Measurements from ENCODE around the gene WIPF1. TPM values are rescaled to one million over a fixed set of nuclear protein-coding genes. Genes with fewer than 3 reads are reported as not detected.

Gene WIPF1
- total and polyA plus RNA-seq, 8 donors, result 30.7 to 117 (median 33.4) TPM

DNA sequence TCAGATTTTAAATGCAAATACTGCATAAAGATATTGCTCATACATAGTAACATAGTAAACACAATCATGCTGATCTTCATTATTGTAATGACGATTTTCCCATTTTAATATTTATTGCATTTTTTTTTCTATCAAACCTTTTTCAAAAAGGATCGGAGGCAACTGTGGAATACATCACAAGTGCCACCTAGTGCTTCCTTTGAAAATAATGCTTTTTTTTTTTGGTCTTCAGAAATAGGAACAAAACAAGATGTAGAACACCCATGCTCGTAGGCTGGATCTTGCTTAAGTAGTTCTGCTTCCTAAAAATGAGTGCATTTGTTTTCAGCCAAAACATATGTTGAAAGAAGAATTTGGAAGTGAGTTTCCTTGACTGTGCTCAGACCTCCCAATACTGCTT is 75.1 kb downstream of the WIPF1 start:
- Histone ChIP-seq H3K9me3 (no peaks in the 10 kb centered on the region), H3K27me3 (no peaks in the 10 kb centered on the region), H3K36me3 (no peaks in the 10 kb centered on the region), H3K4me3 (no peak overlapping the region), H3K4me1 (peaks cover 0 to 31% of the 10 kb centered on the region in 2 donors), H3K27ac (peak overlapping the region in 1 of 2 donors; percentile 74)
- ATAC-seq (peak; percentile 54), DNase-seq (no peak)
- intact Hi-C loops (cut with DNase I), result no loop called here
- TF ChIP-seq, protein P1, sequence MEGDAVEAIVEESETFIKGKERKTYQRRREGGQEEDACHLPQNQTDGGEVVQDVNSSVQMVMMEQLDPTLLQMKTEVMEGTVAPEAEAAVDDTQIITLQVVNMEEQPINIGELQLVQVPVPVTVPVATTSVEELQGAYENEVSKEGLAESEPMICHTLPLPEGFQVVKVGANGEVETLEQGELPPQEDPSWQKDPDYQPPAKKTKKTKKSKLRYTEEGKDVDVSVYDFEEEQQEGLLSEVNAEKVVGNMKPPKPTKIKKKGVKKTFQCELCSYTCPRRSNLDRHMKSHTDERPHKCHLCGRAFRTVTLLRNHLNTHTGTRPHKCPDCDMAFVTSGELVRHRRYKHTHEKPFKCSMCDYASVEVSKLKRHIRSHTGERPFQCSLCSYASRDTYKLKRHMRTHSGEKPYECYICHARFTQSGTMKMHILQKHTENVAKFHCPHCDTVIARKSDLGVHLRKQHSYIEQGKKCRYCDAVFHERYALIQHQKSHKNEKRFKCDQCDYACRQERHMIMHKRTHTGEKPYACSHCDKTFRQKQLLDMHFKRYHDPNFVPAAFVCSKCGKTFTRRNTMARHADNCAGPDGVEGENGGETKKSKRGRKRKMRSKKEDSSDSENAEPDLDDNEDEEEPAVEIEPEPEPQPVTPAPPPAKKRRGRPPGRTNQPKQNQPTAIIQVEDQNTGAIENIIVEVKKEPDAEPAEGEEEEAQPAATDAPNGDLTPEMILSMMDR (IDR thresholded peaks at IDR 0.05), result no peak

DNA sequence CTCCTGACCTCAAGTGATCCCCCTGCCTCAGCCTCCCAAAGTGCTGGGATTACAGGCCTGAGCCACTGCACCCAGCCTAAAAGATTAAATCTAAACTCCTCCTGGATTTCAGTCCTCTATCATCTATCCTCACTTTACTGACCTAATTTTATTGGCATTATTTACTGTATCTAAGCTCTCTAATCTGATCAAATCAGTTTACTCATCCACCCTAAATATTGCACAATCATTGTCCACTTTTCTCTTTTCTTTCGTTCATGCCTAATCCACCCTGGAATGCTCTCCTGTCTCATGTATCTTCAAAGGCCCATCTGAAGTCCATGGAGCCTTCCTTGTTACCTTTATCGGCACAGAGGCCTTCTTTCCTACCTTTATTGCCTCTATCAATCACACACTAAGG is 79.2 kb downstream of the WIPF1 start:
- H3K27me3 ChIP-seq, result no peaks in the 10 kb centered on the region
- no peak overlapping the region for H3K27ac ChIP-seq
- H3K4me1 ChIP-seq, result peaks cover 0 to 12% of the 10 kb centered on the region in 2 donors
- DNase-seq (no peak), ATAC-seq (no peak)
- intact Hi-C loops (cut with DNase I), result no loop called here
- H3K4me3 ChIP-seq, result no peak overlapping the region
- TF ChIP-seq, protein P1 (IDR thresholded peaks at IDR 0.05), result no peak
- no peaks in the 10 kb centered on the region for H3K36me3 ChIP-seq
- no peaks in the 10 kb centered on the region for H3K9me3 ChIP-seq

DNA sequence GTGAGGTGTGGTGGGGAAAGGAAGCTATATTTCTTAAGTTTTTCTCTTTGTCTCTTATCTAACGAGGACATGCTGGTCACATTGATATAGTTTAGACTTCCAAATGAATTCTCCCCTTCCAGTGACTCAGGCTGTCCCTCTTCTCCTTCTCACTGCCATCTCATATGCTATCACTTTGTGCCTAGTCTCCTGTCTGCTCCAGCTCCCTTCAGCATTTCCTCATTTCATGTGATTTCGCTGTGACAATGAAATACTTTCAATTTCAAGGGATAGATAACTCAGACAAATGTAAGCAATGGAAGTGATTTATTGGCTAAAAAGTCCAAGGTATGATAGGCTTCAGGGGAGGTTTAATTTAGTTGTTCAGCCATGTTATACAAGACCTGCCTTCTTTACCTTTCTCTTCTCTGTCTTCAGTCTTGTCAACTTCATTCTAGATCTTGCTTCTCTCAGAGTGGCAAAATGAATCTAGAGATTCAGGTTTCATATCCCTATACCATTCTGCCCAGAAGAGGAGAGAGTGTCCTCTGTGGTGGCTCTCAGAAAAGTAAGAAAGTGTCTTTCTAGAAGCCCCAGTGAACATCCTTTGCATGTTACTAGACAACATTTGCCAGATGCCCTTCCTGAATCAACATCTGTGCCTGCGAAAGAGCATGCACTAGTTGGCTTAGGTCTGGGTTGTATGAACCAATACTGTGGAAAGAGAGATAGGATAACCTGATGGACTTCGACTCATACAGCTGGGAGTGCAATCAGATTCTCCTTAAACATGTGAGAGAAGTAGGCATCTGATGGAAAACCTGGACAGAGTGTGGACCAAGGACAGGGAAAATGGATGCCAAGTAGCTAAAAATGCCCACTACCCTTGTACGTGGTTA is 80.9 kb downstream of the WIPF1 start:
- Histone ChIP-seq H3K4me3 (no peak overlapping the region), H3K4me1 (no peaks in the 10 kb centered on the region), H3K9me3 (peaks cover 0 to under 1% of the 10 kb centered on the region in 2 donors), H3K27ac (no peak overlapping the region), H3K36me3 (no peaks in the 10 kb centered on the region), H3K27me3 (no peaks in the 10 kb centered on the region)
- DNase-seq (no peak), ATAC-seq (no peak)
- intact Hi-C loops (cut with DNase I), result no loop called here
- TF ChIP-seq, protein P1 (IDR thresholded peaks at IDR 0.05), result no peak

DNA sequence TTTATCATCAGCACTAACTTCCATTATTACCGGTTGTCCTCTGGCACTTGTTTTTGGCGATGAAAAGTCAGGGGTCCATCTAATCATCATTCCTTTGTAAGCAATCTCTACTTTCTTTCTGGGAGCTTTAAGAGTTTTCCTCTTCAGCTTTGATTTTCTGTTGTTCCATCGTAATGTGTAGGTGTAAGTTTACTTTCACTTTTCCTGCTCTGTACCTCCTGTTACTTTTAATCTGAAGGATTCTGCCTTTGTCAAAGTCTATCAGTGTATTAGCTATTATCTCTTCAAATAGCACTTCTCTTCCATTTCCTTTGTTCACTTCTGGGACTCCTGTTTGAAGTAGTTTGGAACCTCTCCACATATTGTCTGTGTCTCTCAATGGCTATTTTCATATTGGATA is 85.3 kb downstream of the WIPF1 start:
- no peak overlapping the region for H3K27ac ChIP-seq
- H3K4me1 ChIP-seq, result no peaks in the 10 kb centered on the region
- H3K27me3 ChIP-seq, result no peaks in the 10 kb centered on the region
- no peak overlapping the region for H3K4me3 ChIP-seq
- no peak for DNase-seq
- TF ChIP-seq, protein P1 (IDR thresholded peaks at IDR 0.05), result no peak
- H3K9me3 ChIP-seq, result peaks cover 0 to 32% of the 10 kb centered on the region in 2 donors
- no peak for ATAC-seq
- intact Hi-C loops (cut with DNase I), result no loop called here
- no peaks in the 10 kb centered on the region for H3K36me3 ChIP-seq

DNA sequence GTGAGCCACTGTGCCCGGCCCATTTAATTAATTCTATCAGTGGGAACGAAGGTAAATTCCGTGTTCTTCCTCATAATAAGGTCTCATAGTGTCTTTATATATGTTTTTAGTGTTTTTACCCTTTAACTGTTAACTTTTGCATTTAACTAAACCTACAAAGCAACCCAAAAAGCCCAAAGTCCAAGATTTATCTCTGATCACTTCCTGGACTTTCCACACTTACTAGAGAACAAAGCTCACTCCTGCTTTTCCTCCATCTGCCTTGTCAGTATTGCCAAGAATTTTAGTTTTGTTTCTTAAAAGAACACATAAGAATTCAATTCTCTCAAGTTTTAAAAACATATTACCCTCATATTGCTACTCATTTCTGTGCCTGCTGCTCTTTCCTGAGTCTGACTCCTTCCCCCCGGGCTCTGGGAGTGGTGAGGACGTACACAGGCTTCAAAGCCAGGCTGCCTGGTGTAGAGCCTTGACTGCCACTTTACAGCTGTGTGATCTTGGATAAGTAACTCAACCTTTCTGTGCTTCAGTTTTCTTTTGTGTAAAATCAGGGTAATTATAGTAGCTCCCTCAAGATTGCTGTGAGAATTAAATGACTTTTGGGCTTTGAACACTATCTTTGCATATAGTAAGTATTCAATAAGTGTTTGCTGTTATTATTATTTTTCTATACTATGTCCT is 85.9 kb downstream of the WIPF1 start:
- DNase-seq (no peak), ATAC-seq (no peak)
- TF ChIP-seq, protein P1 (IDR thresholded peaks at IDR 0.05), result no peak
- H3K9me3 ChIP-seq, result peaks cover 0 to 32% of the 10 kb centered on the region in 2 donors
- no peaks in the 10 kb centered on the region for H3K27me3 ChIP-seq
- H3K4me3 ChIP-seq, result no peak overlapping the region
- H3K4me1 ChIP-seq, result no peaks in the 10 kb centered on the region
- H3K27ac ChIP-seq, result no peak overlapping the region
- intact Hi-C loops (cut with DNase I), result no loop called here
- H3K36me3 ChIP-seq, result no peaks in the 10 kb centered on the region
